Activated T-cell treated with anti-CD3 and anti-CD28 coated beads for 4 hours (primary cell): ENCODE measurements around the gene CD3G.

Experiments
- DNase-seq: peaks from one replicate; pipeline ENCODE4 v3.0.0-alpha.2; 2020

The CD3G gene

DNA sequence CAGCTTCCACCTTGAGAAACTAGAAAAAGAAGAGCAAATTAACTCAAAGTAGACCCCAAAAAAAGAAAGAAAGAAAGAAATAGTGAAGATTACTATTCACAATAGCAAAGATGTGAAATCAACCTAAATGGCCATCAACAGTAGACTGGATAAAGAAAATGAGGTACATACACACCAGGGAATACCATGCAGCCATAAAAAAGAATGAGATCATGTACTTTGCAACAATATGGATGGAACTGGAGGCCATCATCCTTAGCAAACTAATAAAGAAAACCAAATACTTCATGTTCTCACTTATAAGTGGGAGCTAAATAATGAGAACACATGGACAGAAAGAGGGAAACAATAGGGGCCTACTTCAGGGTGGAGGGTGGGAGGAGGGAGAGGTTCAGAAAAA, 15.4 kb upstream of the CD3G start:
- no peak for DNase-seq

DNA sequence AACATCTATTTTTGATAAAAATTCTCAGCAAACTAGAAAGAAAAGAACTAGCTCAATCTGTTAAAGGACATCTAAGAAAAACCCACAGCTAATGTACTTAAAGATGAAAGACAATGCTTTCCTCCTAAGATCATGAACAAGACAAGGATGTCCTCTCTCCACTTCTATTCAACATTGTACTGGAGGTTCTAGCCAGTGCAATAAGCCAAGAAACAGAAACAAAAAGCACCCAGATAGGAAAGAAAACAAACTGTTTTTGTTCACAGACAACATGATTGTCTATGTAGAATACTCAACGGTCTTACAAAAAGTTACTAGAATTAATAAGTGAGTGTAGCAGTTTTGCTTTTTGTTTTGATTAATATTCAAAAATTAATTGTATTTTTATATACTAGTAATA, 9.4 kb upstream of the CD3G start:
- no peak for DNase-seq

DNA sequence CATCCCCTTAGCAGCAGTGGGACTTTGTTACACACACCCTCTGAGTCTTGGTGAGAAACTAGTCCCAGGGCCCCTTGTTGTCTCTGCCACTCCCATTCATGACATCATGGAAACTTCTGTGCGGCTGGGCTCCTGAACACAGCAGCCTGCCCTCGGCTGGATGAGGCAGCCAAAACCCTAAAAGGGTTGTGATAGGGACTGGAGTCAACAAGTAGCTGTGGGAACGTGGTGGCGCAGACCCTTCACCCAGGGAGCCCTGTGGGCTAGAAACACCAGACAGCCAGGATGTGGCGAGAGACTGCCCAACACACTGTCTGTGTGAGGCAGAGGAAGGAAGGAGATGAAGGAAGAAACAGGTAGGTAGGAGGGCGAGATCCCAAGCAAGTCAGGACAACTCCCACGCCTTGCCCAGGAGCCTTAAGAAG, 5.5 kb upstream of the CD3G start:
- peak; percentile 83 for DNase-seq

DNA sequence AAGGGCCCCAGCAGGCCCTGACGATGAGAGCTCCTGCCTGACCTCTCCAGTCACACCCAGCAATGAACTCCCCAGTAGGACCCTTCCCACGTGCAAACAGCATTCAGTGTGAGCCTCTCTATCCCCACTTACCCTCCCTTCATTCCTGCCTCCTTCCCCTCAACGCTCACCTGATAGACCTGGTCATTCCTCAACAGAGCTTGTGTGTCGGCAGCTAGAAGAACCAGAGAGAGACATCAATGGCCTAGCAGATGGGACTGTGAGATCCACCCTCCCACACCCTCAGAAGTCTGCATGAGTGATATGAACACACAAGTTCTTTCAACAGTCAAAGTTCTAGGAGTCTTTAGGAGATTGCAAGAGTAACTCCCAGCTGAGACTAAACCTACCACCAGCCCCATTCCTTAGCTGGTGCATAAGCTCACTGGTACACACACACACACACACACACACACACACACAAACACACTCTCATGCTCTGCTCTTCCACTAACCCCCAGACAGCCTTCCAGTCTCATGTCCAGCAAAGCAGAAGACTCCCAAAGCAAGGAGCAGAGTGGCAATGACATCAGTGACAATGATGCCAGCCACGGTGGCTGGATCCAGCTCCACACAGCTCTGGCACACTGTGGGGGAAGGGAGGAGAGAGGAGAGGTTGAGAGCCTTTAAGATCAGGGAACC, 4.7 kb upstream of the CD3G start:
- DNase-seq: no peak

DNA sequence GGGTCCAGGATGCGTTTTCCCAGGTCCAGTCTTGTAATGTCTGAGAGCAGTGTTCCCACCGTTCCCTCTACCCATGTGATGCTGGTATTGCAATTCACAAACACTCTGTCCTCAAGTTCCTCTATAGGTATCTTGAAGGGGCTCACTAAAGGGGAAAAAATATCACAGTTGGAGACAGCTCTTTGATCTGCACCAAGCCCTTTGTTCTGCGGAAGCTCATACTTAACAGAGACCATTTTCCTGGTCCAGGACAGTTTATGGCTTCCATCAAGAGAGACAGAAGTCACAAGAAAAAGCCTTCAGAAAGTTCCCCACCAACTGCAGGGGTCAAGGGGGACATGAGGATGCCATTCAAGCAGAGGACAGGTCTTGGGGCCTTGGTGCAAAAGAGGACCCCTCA, 3.7 kb upstream of the CD3G start:
- no peak for DNase-seq

DNA sequence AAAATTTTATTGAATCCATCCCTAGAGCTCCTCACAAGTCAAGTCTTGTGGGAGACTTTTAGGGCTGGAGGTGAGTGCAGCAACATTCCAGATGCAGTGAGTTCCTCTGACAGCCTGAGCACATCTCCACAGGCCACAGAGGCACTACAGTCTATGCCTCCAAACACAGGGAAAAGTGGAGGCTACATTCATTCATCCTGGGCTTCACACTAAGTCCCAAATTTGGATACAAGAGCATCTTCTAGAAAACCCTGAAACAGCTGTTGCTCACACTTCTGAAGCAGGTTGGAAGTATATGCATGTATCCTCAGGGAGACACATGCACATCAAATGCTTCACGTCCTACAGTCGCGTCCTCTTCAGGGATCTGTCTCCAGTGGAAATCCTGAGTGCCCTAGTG, 2.9 kb upstream of the CD3G start:
- DNase-seq: no peak

DNA sequence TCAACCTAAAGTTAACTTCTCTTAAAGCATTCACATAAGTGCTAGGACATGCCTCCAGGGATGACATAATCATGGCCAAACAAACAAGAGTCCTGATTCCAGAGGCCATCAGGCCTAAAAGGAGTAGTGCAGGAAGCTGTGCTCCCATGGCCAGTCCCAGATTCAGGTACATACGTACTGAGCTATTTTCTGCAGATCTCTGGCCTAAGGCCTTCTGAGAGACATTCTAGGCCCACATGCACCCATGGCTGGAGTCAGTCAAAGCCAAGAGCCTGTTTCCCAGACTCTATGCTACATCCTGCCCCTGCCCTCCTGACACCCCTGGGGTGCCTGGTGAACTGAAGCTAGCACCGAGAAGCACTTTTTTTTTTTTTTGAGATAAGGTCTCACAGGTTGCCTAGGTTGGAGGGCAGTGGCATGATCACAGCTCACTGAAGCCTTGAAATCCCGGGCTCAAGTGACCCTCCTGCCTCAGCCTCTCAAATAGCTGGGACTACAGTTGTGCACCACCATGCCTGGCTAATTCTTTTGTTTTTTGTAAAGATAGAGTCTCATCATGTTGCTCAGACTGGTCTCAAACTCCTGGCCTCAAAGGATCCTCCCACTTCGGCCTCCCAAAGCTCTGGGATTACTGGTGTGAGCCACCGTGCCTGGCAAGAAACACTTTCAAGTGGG, 2.2 kb upstream of the CD3G start:
- DNase-seq: no peak

DNA sequence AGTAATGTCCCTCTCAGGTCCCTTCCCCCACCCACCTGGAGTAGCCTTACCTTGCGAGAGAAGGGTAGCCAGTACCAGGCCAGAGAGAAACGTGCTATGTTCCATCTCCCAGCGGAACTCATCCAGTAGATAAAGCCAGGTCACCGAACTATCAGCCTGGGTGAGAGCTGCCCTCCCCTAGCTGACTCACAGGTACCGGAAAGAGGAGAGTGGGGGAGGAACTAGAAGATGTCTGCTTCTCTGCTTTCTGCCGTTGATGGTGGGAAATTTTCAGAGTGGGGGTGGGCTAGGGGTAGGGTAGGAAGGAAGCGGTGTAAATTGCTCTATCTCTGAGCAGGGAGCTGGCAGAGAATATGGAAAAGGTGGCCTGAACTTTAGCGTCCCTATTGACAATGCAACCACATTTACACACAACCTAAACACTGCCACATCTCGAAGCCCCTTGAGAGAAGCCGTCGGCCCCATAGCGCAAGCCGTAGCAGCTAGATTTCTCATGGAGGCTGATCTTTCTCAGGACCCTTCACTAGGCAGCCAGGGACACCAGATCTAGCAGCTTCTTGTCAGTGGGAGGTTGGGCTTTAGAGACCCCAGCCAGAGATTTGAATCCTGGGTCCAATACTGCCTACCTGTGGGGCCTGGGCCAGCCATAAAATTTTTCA, 1.5 kb upstream of the CD3G start, which contains the start of gene CD3D:
TSS of gene CD3D (minus strand) at position 203 of the 659 bp plus-strand sequence. CDS start at position 105, 98 bp downstream.
- DNase-seq: peak; percentile 62

DNA sequence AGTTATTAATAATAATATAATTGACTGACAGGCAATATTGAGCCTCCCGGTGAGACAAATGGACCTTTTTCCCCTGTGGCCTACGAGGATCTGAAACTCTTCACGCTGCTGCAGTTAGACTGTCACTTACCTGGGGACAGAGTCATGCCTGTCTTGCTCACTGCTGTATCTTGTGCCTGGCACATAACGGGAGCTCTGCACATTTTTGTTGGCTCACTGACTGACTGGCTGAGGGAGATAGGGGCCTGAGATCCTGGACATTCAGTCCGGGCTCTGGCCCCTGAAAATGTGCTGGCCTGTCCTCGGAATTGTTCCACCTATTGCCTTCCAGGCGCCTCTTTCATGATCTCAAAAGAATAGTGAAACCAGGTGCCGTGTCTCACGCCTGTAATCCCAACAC, 896 bp upstream of the CD3G start:
- no peak for DNase-seq

DNA sequence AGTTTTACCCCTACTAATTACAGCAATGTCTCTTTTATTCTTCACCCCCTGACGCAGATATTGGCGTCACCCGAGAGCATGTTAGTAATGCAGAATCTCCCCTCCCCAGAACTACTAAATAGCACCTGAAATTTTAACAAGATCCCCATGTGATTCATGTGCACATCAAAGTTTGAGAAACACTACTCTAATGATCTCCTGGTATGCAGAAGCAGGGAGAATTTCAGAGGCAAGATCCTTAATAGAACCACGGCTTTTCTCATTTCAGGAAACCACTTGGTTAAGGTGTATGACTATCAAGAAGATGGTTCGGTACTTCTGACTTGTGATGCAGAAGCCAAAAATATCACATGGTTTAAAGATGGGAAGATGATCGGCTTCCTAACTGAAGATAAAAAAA, 5.3 kb downstream of the CD3G start:
- DNase-seq: no peak

DNA sequence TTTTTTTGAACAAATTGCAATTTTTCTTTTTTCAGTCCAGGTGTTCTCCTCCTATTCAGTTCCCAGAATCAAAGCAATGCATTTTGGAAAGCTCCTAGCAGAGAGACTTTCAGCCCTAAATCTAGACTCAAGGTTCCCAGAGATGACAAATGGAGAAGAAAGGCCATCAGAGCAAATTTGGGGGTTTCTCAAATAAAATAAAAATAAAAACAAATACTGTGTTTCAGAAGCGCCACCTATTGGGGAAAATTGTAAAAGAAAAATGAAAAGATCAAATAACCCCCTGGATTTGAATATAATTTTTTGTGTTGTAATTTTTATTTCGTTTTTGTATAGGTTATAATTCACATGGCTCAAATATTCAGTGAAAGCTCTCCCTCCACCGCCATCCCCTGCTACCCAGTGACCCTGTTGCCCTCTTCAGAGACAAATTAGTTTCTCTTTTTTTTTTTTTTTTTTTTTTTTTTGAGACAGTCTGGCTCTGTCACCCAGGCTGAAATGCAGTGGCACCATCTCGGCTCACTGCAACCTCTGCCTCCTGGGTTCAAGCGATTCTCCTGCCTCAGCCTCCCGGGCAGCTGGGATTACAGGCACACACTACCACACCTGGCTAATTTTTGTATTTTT, 9.1 kb downstream of the CD3G start:
- no peak for DNase-seq

DNA sequence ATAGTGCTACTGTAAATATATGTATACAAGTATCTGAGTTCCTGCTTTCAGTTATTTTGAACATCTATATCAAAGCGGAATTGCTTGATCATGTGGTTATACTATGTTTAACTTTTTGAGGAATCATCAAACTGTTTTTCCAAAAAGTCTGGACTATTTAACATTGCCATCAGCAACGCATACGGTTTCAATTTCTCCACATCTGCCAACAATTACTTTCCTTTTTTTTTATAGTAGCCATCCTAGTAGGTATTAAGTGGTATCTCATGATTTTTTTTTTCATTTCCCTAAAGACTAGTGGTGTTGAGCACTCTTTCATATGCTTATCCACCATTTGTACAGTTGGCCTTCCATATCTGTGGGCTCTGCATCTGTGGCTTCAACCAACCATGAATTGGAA, 13.9 kb downstream of the CD3G start:
- DNase-seq: no peak

DNA sequence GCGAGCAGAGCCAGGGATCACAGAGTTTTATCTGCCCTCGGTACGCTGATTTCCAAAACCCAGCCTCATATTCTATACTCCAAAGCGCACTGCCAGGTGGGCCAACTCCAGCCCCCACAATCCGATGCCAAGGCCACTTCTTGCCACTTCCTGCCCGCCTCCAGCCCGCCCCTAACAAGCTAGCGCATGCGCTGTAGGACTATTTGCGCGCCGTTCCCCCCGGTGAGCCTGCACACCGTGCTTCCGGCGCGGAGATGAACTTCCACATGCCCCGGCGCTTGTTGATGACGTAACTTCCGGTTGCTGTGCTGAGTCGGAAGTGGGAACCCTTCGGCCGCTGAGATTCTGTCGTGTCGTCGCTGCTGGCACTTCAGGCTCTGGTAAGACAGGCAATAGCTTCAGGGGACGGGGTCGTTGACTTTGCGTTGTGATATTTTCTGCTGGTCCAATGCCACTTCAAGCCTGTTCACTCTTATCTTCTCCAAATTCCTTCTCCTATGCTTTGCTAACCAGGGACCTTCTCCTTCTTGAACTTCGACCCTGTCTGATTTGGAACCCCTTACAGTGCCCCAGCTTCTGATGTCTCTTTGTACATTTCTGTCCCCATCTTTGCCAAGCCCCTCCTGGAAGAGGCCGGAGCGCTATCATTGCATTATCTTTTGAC, 15.3 kb downstream of the CD3G start, which contains the start of gene UBE4A:
TSS of gene UBE4A (plus strand) at position 306 of the 664 bp plus-strand sequence. CDS start 5,481 bp downstream, outside the sequence.
- peak; percentile 99 for DNase-seq

DNA sequence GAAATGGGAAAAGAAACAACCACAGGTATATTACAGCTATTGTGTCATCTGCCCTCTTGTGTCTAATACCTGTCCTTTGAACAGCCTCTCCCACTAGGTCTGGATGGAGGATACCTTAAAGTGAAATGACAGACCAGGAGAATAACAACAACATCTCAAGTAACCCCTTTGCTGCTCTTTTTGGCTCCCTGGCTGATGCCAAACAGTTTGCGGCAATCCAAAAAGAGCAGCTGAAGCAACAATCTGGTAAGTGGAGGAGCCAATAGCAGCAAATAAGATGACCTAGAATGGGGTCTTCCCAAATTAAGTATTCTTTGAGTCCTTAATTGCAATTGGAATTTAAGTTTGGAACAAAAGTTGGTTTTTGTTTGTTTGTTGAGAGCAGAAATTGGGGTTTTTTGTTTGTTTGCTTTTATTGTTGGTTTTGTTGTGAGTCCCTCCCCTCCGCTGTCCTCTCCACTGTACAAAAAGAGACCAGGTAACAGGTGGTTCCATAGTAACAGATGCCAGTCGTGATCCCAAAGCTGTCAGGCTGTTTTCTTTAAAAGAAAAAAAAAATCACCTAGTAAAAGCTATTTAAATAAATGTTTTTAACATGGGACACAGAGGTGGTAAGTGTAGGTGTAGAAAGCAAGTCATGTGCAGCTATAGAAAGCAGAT, 20.9 kb downstream of the CD3G start:
- DNase-seq: no peak

DNA sequence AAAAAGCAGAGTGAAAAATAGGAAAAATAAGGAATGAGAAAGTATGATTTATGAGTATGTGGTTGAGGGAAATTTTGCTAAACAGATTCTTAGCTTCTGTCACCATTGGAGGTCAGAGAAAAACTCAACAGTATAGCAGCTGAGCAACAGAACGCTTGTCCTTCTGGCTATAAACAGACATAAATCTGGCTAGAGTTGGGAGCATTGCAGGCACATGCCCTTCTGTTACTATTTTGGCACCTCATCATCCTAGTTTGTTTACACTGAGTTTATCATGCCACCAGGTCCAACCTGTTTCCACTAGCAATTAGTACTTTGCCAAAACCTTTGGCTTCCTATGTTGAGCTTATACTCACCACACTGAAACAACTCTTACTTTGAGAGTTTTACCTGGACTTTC, 22.1 kb downstream of the CD3G start:
- no peak for DNase-seq

DNA sequence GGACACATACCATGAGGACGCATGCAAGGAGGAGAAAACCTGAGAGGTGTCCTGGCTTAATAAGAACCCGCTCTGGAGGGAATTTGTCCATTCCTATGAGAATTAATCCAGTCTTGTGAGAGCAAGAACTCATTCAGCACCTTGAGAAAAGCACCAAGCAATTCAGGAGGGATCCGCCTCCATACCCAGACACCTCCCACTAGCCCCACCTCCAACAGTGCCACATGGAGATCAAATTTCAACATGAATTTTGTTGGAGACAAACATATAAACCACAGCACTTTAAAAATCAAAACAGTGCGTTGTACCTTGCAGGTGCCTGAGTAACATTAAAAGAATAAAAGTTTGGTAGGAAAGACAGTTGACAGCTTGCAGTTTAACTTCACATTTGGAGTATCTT, 26.6 kb downstream of the CD3G start:
- DNase-seq: no peak

DNA sequence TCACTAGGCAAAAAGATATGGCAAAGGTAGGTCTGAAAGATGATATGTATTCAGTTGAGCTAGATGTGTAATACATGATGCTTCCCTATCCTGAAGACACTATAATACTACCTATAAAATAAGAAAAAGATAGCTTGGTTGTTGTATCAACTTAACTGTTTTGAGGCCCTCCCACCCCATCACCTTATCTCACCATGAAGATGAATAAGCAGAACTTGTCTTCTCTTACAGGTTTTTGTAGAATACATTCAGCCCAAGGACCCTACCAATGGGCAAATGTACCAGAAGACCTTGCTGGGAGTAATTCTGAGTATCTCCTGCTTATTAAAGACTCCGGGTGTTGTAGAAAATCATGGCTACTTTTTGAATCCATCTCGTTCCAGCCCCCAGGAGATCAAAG, 29.1 kb downstream of the CD3G start:
- DNase-seq: no peak

DNA sequence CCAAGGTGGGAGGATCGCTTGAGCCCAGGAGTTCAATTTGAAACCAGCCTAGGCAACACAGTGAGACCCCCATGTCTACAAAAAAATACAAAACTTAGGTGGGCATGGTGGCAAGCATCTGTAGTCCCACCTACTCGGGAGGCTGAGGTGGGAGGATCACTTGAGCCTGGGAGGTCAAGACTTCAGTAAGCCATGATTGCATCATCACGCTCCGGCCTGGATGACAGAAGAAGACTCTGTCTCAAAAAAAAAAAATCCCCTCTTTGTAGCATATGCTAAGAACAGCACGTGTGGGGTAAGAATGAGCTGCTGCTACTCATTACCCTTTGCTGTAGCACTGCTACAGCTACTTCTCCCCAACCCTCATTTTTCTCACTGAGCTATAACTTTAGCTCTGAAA, 29.7 kb downstream of the CD3G start:
- no peak for DNase-seq

DNA sequence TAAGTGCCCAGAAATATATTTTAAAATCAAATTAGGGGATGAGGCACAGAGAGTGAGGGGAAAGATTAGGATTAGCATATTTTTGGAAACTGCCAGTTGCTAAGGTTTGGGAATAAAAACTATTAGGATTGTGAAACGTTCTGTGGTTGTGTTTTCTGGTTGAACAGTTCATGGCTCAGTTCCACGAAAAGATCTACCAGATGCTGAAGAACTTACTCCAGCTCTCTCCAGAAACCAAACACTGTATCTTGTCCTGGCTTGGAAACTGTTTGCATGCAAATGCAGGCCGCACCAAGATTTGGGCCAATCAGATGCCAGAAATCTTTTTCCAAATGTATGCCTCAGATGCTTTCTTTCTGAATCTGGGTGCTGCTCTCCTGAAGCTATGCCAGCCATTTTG, 30.6 kb downstream of the CD3G start:
- no peak for DNase-seq

DNA sequence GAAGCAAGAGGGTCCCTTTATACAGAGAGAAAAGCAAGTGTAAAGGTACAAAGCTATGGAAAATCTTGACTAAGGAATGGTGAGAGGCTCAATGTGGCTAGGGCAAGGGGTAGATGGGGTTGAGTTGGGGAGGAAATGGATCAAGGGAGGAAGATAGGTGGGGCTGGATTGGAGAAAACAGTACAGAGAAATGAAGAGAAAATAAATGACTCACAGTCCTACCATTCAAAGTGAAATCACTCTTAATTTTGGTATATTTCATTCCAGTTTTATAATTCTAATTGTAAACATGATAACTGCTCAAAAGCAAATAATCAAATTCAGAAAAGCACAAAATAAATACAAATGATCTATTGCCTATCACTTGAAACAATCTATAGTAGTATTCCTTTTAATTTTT, 31.8 kb downstream of the CD3G start:
- no peak for DNase-seq

DNA sequence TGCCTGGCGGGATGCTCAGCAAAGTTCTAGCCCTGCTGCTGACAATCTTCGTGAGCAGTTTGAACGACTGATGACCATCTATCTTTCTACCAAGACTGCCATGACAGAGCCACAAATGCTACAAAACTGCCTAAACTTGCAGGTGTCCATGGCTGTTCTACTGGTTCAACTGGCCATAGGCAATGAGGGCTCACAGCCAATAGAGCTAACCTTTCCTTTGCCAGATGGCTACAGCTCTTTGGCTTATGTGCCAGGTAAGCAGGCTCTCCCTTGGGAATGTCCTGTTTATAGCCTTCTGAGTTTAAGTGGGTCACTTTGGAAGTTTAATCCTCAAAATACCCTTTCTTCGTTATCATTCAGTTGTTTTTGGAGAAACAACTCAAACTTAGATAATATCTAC, 35.4 kb downstream of the CD3G start:
- no peak for DNase-seq

DNA sequence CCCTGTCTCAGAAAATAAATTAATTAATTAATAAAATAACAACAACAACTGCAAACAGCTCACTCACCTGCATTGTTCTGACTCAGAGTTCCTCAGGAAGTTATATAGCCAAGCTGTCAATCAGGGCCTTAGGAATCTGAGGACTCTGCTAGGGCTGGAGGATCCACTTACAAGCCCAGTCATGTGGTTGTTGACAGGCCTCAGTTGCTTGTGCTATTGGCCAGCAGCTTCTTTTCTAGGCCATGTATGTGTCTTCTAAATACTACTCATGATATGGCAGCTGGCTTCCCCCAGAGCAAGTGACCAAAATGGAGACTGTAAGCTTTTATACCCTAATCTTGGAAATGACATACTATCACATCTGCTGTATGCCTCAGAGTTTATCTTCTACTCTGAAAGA, 36.4 kb downstream of the CD3G start:
- no peak for DNase-seq

DNA sequence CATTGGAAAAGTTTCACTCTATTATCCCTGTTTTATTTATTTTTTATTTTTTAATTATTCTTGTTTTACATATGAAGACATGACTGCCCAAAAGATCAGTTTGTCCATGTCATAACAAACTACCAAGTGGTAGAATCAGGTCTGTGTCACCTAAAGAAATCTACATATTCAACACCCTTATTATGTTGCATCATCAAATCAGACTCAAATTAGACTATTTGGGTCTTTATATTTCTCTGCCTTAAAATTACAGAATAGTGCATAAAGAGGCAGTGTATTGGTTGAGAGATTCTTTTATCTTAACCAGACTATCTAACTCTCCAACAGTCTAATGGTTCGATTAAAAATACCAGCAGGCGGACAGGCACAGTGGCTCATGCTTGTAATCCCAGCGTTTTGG, 38.8 kb downstream of the CD3G start:
- DNase-seq: no peak
